PFSK-1 (cell line): ENCODE results near the gene VAV2.

Source experiments
- FOXP2 ChIP-seq: optimal IDR thresholded peaks from 2 replicates; pipeline ENCODE3; 2011; ENCODE audit warnings: borderline replicate concordance, control low read depth, inconsistent platforms; ENCODE audit not compliant: insufficient read depth; ENCODE audit errors: extremely low read length, extremely low read depth
- POLR2AphosphoS5 ChIP-seq: IDR thresholded peaks from 2 replicates; pipeline ENCODE4 v1.6.1; 2012; ENCODE audit warnings: low read depth, mild to moderate bottlenecking, control low read depth, low read length, moderate library complexity
- REST ChIP-seq, 2 experiments: IDR thresholded peaks; 2 replicates each; pipeline versions ENCODE4 v1.6.1 to v1.8.0; 2011 to 2012; ENCODE audit warnings: low read depth in 2 of 2, low read length in 2 of 2, control low read depth in 1 of 2, inconsistent platforms in 1 of 2, mild to moderate bottlenecking in 1 of 2, moderate library complexity in 1 of 2; ENCODE audit not compliant: insufficient read depth in 1 of 2
- SIN3A ChIP-seq: IDR thresholded peaks from 2 replicates; pipeline ENCODE4 v1.6.1; 2012; ENCODE audit warnings: mild to moderate bottlenecking, low read length, moderate library complexity, borderline replicate concordance; ENCODE audit not compliant: insufficient read depth
- TAF1 ChIP-seq: IDR thresholded peaks from 2 replicates; pipeline ENCODE4 v1.6.1; 2012; ENCODE audit warnings: low read length, control low read depth, borderline replicate concordance; ENCODE audit not compliant: insufficient read depth

VAV2 gene

GRCh38 chr9:133842721-133843227 lies 149.3 kb downstream of the VAV2 start:
- TF ChIP-seq REST (IDR thresholded peaks at IDR 0.05; ENCODE audit: insufficient read depth in 1 of 2, low read depth in 2 of 2, low read length in 2 of 2) (no peak), FOXP2 (no peak), TAF1 (no peak), POLR2AphosphoS5 (no peak), SIN3A (no peak)

- TF ChIP-seq TAF1, result no peak
- no peak for TF ChIP-seq POLR2AphosphoS5
- no peak for TF ChIP-seq FOXP2
- TF ChIP-seq SIN3A, result no peak
- no peak for TF ChIP-seq REST (IDR thresholded peaks at IDR 0.05; ENCODE audit: insufficient read depth in 1 of 2, low read depth in 2 of 2, low read length in 2 of 2)
Observed at GRCh38 chr9:133842174-133842573, 149.9 kb downstream of the VAV2 start.

DNA sequence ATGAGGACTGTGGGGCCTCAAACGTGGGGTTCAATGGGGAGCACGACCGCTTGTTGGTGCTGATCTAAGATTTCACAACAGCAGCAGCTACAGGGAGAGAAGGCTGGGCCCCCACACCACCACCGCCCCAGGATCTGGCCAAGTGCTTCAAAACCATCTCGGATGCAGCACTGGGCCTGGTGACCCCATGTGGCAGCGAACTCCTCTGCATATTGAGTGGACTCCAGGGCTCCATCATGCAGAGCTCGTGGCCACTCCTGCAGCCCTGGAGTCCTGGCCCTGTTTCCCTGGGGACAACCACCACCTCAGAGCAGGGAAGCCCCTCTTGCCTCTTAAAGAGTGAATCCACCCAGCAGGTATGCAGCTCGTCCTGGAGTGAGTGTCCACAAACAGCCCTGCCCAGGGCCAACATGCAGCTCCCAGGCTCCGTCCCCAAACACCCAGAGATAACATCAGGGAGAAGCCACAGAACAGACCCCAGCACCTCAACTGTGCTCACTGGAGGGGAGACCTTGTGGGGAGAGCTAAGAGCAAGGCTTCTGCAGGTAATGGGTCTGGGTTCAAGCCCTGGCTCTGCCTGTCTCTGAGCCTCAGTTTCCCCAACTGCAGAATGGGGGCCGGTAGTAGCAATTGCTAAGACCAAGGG lies 150.8 kb downstream of the VAV2 start:
- TF ChIP-seq SIN3A (no peak), REST (IDR thresholded peaks at IDR 0.05; ENCODE audit: insufficient read depth in 1 of 2, low read depth in 2 of 2, low read length in 2 of 2) (no peak), POLR2AphosphoS5 (no peak), FOXP2 (no peak), TAF1 (no peak)

GRCh38 chr9:133839822-133840329 lies 152.2 kb downstream of the VAV2 start:
- TF ChIP-seq POLR2AphosphoS5, result no peak
- peak; percentile 13 for TF ChIP-seq FOXP2
- TF ChIP-seq REST (IDR thresholded peaks at IDR 0.05; ENCODE audit: insufficient read depth in 1 of 2, low read depth in 2 of 2, low read length in 2 of 2), result no peak
- no peak for TF ChIP-seq TAF1
- no peak for TF ChIP-seq SIN3A
